Measurements from ENCODE around the gene ATP1B4. TPM values are rescaled to one million over a fixed set of nuclear protein-coding genes. Genes with fewer than 3 reads are reported as not detected.

The ATP1B4 gene
- total RNA-seq, 1 donor from 2014 or later, result not detected

DNA sequence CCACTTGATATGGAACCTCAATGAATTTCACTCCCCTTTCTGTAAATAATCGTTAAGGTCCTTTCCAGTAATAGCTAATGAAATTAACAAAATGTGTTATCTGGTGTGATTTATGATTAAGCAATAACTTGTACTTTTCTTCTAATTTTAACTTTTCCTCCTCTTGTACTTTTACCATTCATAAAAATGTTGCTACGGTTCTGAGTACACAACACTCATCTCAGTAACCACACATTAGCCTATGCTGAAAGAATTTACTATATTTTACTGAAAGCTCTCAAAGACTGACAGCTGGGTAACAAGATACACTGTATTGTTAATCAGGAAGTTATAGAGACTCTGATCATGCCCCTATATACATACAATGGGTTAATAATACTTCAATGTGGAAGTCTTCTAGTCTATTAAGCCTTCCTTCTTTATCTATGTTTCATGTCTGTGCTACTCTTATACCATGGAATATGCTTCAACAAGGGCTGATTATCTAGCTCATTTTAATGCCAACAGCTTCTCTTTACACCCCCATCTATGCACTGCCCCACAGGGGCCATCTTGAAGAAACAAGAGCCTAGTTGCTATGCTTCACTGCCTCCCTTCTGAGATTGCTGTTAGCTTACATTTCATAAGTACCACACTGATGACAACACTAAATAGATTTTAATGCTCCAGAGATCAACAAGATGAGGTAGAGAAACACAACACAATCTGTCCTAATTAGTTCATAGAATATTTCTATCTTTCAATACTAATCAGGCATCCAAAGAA is 68.1 kb downstream of the ATP1B4 start:
- peaks cover 15% of the 10 kb centered on the region for H3K4me1 Mint-ChIP-seq (ENCODE audit: unreplicated experiment)
- no peaks in the 10 kb centered on the region for H3K9me3 Mint-ChIP-seq (ENCODE audit: unreplicated experiment)
- DNase-seq (ENCODE audit: low spot score), result no peak
- TF ChIP-seq, protein P1, sequence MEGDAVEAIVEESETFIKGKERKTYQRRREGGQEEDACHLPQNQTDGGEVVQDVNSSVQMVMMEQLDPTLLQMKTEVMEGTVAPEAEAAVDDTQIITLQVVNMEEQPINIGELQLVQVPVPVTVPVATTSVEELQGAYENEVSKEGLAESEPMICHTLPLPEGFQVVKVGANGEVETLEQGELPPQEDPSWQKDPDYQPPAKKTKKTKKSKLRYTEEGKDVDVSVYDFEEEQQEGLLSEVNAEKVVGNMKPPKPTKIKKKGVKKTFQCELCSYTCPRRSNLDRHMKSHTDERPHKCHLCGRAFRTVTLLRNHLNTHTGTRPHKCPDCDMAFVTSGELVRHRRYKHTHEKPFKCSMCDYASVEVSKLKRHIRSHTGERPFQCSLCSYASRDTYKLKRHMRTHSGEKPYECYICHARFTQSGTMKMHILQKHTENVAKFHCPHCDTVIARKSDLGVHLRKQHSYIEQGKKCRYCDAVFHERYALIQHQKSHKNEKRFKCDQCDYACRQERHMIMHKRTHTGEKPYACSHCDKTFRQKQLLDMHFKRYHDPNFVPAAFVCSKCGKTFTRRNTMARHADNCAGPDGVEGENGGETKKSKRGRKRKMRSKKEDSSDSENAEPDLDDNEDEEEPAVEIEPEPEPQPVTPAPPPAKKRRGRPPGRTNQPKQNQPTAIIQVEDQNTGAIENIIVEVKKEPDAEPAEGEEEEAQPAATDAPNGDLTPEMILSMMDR (IDR thresholded peaks at IDR 0.05; ENCODE audit: unreplicated experiment), result no peak
- no peaks in the 10 kb centered on the region for H3K36me3 Mint-ChIP-seq (ENCODE audit: low read depth, unreplicated experiment)
- H3K27ac Mint-ChIP-seq (ENCODE audit: unreplicated experiment), result no peak overlapping the region
- no peaks in the 10 kb centered on the region for H3K27me3 Mint-ChIP-seq (ENCODE audit: unreplicated experiment)
- no peak overlapping the region for H3K4me3 Mint-ChIP-seq (ENCODE audit: unreplicated experiment)

Other genes with a start within 250 kb of the ATP1B4 start
- not detected for gene RHOXF1, start 246.2 kb upstream of the ATP1B4 start, total RNA-seq (ENCODE audit: unreplicated experiment)
- not detected for gene RHOXF2, start 203.5 kb upstream of the ATP1B4 start, total RNA-seq (ENCODE audit: unreplicated experiment)
- 21.0 TPM for gene ZBTB33, start 111.3 kb upstream of the ATP1B4 start, total RNA-seq (ENCODE audit: unreplicated experiment)
- gene TMEM255A, start 50.6 kb upstream of the ATP1B4 start, total RNA-seq (ENCODE audit: unreplicated experiment), result 0.13 TPM
- gene LAMP2, start 107.2 kb downstream of the ATP1B4 start, total RNA-seq (ENCODE audit: unreplicated experiment), result 67.5 TPM
- gene CUL4B, start 198.9 kb downstream of the ATP1B4 start, total RNA-seq (ENCODE audit: unreplicated experiment), result 44.3 TPM
- gene MCTS1, start 242.0 kb downstream of the ATP1B4 start, total RNA-seq (ENCODE audit: unreplicated experiment), result 34.7 TPM

Data from endothelial cell (in vitro differentiated cells).